GM19328 (cell line): ENCODE data around the gene PSMB1.
"Not testable (repeated sequence)": the region's sequence is repeated elsewhere in the genome, so short reads cannot be mapped to it uniquely, and the experiment has no call there.

Experiments used
- ATAC-seq: cut with Tn5 transposase; IDR thresholded peaks from one replicate; pipeline ENCODE4 v1.9.1; 2021; ENCODE audit warnings: mild to moderate bottlenecking, moderate library complexity; ENCODE audit not compliant: unreplicated experiment

The PSMB1 gene

GRCh38 chr6:170504479-170504878 is 48.6 kb downstream of the PSMB1 start:
- no peak for ATAC-seq

DNA sequence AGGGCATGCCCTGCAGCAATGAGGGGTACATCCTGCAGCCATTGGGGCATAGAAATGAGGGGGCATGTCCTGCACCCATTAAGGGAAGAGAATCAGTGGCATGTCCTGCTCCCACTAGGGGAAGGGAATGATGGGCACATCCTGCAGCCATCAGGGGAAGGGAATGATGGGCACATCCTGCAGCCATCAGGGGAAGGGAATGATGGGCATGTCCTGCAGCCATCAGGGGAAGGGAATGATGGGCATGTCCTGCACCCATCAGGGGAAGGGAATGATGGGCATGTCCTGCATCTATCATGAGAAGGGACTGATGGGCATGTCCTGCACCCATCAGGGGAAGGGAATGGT is 49.7 kb downstream of the PSMB1 start:
- ATAC-seq, result no peak

DNA sequence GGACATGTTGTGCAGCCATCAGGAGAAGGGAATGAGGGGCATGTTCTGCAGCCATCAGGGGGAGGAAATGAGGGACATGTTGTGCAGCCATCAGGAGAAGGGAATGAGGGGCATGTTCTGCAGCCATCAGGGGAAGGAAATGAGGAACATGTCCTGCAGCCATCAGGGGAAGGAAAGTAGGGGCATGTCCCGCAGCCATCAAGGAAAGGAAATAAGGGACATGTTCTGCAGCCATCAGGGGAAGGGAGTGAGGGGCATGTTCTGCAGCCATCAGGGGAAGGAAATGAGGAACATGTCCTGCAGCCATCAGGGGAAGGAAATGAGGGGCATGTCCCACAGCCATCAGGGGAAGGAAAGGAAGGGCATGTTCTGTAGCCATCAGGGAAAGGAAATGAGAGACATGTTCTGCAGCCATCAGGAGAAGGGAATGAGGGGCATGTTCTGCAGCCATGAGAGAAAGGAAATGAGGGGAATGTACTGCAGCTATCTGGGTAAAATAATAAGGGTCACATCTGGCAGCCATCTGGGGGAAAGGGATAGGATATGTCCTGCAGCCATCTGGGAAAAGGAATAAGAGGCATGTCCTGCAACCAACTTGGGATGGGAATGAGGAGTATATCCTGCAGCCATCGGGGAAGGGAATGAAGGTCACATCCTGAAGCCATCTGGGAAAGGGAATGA is 50.2 kb downstream of the PSMB1 start:
- ATAC-seq, result not testable (repeated sequence)

DNA sequence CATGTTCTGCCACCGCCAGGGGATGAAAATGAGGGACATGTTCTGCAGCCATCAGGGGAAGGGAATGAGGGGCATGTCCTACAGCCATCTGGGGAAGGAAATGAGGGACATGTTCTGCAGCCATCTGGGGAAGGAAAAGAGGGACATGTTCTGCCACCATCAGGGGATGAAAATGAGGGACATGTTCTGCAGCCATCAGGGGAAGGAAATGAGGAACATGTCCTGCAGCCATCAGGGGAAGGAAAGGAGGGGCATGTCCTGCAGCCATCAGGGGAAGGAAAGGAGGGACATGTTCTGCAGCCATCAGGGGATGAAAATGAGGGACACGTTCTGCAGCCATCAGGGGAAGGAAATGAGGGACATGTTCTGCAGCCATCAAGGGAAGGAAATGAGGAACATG is 50.8 kb downstream of the PSMB1 start:
- ATAC-seq, result not testable (repeated sequence)

DNA sequence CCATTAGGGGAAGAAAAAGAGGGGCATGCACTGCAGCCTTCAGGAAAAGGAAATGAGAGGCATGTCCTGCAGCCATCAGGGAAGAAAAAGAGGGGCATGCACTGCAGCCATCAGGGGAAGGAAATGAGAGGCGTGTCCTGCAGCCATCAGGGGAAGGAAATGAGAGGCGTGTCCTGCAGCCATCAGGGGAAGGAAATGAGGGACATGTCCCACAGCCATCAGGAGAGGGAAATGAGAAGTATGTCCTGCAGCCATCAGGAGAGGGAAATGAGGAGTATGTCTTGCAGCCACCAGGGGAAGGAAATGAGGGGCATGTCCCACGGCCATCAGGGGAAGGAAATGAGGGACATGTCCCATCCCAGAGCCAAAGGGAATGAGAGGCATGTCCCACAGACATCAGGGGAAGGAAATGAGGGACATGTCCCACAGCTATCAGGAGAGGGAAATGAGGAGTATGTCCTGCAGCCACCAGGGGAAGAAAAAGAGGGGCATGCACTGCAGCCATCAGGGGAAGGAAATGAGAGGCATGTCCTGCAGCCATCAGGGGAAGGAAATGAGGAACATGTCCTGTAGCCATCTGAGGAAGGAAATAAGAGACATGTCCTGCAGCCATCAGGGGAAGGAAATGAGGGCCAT is 52.0 kb downstream of the PSMB1 start:
- ATAC-seq, result no peak

DNA sequence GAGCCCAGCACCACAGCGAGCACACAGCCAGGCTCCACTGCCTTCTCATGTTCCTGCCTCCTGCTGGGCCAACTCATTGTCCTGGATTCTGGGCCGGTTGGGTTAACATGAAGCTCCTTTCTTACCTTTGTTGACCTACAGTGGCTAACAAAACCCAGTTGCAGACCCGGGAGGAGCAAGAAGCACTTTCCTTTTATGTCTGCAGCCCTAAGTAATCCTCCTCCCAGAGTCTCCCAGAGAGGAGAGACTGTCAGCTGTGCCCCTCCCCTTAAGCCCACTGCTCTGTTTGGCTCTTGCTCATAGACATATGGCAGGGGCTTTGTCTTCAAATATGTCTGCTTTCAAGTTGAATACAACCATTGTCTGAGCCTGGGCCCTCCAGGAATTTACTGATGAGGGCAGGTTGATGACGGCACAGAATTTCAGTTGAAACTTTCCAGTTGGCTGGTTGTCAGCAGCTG is 55.2 kb downstream of the PSMB1 start:
- no peak for ATAC-seq

DNA sequence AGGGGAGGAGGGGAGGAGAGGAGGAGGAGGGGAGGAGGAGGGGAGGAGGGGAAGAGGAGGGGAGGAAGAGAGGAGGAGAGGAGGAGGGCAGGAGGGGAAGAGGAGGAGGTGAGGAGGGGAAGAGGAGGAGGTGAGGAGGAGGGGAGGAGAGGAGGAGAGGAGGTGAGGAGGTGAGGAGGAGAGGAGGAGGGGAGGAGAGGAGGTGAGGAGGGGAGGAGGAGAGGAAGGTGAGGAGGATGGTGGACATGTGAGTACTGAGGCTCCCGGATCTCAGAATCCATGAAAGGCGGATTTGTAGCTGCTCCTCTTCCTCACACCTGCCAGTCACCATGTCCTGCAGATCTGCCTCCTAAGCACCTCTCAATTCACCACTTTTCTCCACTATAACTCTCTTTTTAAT is 59.8 kb downstream of the PSMB1 start:
- no peak for ATAC-seq

GRCh38 chr6:170490259-170490658 is 62.8 kb downstream of the PSMB1 start:
- no peak for ATAC-seq

DNA sequence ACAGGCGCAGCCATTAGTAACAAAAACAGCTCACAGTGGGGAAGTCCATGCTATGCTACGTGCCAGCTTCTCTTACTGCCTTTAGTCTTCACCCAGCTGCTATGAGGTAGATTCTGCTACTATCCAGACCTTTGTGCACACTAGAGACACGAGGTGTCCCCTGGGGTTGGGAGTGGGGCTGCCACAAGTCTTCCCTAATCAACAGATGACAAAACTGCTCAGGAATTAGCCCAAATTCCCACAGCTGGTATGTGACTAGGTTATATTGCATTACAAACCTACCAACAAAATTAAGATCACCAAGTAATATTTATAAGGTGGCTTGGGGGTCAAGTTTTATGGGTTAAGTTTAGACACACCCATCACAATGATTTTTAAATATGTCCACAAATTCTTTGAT is 63.3 kb downstream of the PSMB1 start:
- ATAC-seq, result no peak

GRCh38 chr6:170487707-170488329 is 65.3 kb downstream of the PSMB1 start:
- no peak for ATAC-seq

DNA sequence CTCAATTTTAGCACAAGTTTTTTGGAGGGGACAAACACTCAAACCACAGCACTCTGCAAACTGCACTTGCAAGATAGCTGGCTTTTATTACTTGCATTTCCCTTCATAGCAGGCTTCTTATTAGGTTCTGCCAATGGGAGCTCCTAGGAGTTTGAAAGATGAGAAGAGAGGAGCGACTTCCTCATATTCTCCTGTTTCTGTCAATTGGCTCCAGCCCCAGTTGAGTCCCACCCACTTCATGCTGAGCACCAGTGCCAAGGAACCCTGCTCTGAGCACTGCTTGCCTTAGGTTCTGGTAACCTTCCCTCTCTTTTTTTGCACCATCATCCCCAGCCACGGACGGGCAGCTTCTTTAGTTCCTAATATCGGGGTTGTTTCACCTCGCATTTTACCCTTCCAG is 67.9 kb downstream of the PSMB1 start:
- ATAC-seq, result no peak
